ENCODE measurements around the gene SLC22A23.

Gene SLC22A23

GRCh38 chr6:3405679-3406078 lies 51.2 kb downstream of the SLC22A23 start:
- peak overlapping the region; percentile 98 for H3K27ac ChIP-seq
- TF ChIP-seq CTCF (conservative IDR thresholded peaks at IDR 0.05): no peak

DNA sequence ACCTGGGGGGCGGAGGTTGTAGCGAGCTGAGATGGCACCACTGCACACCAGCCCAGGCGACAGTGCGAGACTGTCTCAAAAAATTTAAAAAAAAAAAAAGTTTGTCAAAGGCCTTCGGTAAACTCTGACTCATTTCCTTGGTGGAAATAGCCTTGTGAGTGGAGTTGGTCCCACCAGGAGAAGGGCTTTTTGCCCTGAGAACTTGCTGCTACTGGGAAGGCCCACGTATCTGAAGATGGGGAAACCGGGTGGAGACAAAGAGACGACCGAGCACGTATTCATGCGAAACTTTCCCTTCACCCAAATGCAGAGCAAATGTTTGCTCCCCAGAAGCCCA lies 51.7 kb downstream of the SLC22A23 start:
- peak overlapping the region; percentile 98 for H3K27ac ChIP-seq
- TF ChIP-seq CTCF (conservative IDR thresholded peaks at IDR 0.05): no peak

- H3K27ac ChIP-seq: peak overlapping the region; percentile 98
- no peak for TF ChIP-seq CTCF (conservative IDR thresholded peaks at IDR 0.05)
These were observed 53.3 kb downstream of the SLC22A23 start for GRCh38 chr6:3403238-3404173.

GRCh38 chr6:3402310-3403237 lies 54.3 kb downstream of the SLC22A23 start:
- no peak for TF ChIP-seq CTCF (conservative IDR thresholded peaks at IDR 0.05)
- peak overlapping the region; percentile 98 for H3K27ac ChIP-seq

DNA sequence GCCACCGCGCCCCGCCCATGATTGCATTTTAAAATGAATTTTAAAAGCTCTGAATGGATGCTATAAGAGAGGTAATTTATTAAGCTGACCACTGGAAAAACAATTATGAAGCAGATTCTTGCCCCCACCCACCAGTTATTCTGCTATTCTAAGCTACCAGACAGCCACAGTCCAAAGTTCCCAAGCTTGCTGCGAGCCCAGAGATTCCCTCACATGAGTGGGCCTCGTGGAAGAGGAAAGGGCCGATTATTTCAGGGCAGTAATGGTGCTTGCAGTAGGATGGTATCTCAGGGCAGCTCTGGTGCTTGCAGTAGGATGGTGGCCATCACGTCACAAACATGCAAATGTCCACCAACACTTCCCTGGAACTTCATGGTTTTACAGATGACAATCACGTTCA lies 56.7 kb downstream of the SLC22A23 start:
- no peak for TF ChIP-seq CTCF (conservative IDR thresholded peaks at IDR 0.05)
- H3K27ac ChIP-seq: peak overlapping the region; percentile 98

DNA sequence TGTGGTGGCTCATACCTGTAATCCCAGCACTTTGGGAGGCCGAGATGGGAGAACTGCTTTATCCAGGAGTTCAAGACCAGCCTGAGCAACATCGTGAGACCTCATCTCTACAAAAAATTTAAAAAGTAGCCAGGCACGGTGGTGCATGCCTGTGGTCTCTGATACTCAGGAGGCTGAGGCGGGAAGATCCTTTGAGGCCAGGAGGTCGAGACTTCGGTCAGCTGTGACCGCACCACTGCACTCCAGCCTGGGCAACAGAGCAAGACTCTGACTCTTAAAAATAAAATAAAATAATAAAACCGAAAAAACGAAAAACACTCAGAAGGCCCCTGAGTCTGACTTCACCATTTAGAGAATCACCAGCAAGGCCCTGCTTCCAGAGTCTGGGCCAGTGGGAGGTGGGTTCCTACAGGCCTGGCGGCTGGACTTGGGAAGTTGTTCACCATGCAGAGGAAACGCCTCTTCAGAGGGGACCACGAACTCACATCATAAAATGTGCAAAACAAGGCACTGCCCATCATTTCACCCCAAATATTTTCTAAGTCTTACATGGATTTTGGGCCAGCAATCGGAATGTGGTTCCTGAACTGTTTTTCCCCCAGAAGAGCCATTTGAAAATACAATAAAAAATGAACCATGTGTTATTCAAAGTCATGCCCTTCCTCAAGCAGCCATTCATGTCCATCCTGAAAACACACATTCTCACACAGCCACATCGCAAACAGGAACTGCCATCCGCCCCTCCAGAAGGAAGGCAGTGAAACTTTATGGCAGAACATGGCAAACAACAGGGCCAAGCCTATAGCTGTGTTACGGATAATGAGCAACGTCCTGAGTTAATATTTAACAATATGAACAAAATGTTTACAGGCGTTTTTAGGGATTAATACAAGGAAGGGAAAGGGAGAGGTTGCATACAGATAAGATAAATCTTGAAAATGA lies 57.8 kb downstream of the SLC22A23 start:
- TF ChIP-seq CTCF (conservative IDR thresholded peaks at IDR 0.05): no peak
- H3K27ac ChIP-seq: peak overlapping the region; percentile 98
